Measurements from ENCODE around the gene AIG1.

DNA sequence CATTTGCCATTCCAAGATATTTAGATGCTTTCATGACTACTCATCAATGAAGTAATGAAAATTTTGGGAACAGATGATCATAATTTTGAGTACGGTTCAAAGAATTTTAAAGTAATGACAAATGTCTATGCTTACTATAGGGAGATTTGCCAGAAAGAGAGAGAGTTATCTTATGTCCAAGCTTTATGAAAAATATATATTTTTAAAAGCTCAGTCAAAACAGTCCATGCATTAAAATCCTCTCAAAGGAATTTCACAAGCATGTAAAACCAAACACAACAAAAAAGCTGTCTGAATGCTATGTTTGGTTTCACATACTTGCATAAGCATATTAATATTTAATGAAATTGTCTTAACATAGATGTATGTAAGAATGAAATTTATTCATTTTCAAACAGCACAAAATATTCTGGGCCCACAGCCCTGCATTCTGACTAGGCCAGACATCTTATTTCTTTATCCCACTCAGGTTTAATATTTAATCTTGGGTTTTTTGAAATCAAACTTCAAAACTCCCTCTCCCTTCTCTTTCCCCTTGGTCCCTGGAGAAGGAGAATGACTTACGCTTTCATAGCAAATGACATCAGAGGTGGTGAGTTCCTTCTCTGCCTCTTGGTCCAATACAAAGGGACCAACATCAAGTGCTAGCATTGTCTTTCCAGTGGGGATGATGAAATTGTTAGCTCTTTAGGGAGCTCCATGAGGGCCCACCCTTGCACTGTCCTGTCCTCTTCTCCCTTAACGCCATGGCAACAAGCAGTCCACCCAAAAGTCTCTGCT, 295.6 kb downstream of the AIG1 start:
- TF ChIP-seq POLR2A (IDR thresholded peaks at IDR 0.05): no peak
- TF ChIP-seq, protein P1, sequence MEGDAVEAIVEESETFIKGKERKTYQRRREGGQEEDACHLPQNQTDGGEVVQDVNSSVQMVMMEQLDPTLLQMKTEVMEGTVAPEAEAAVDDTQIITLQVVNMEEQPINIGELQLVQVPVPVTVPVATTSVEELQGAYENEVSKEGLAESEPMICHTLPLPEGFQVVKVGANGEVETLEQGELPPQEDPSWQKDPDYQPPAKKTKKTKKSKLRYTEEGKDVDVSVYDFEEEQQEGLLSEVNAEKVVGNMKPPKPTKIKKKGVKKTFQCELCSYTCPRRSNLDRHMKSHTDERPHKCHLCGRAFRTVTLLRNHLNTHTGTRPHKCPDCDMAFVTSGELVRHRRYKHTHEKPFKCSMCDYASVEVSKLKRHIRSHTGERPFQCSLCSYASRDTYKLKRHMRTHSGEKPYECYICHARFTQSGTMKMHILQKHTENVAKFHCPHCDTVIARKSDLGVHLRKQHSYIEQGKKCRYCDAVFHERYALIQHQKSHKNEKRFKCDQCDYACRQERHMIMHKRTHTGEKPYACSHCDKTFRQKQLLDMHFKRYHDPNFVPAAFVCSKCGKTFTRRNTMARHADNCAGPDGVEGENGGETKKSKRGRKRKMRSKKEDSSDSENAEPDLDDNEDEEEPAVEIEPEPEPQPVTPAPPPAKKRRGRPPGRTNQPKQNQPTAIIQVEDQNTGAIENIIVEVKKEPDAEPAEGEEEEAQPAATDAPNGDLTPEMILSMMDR (IDR thresholded peaks at IDR 0.05): no peak
